HG02973 (cell line): ENCODE results near the gene FAM184A.
"Not testable (repeated sequence)": the region's sequence is repeated elsewhere in the genome, so short reads cannot be mapped to it uniquely, and the experiment has no call there.

ENCODE experiments used
- ATAC-seq: cut with Tn5 transposase; IDR thresholded peaks from one replicate; pipeline ENCODE4 v1.9.1; 2021; ENCODE audit warnings: moderate library complexity; ENCODE audit not compliant: unreplicated experiment

The FAM184A gene

GRCh38 chr6:119022796-119023195 lies 55.7 kb downstream of the FAM184A start:
- no peak for ATAC-seq

DNA sequence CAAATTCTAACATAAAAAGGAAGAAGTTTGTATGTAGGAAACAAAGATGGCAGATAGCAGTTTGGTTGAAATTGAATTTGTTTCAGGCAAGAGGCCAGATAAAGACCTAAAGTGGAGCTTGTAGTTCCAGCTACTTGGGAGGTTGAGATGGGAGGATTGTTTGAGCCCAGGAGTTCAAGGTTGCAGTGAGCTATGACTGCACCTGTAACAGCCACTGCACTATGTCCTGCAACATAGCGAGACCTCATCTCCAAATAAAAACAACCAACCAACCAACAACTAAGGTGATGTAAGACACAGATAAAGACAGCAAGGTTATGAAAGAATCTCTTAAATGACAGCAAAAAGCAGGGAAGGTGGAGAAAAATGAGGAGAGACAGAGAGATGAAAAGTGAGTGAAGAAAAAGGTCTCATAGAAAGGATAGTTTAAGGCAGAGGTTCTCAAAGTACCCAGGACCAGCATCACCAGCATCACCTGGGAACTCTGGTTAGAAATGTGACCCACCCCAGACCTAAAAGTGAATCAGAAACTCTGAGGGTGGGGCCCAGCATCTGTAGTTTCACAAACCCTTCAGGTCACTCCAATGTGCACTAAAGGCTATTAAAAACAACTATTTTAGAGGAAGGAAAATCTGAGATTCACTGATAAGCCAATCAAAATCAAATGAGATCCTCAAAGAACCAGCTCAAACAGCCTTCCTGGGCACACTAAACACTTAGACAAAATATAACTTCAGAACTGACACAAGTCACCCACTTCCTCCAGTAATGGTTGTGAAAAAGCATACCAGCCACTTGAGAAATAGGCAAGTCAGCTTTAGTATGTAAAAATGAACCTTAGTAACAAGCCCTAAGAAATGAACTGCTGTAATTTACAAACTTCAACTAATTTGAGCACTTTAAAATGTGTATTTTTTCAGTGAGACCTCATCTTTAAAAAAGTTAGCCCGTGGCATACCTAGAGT lies 57.6 kb downstream of the FAM184A start:
- ATAC-seq, result no peak

- not testable (repeated sequence) for ATAC-seq
Measured at GRCh38 chr6:119015165-119015564, 63.3 kb downstream of the FAM184A start.

- ATAC-seq, result no peak
Measured at GRCh38 chr6:119012521-119012920, 65.9 kb downstream of the FAM184A start.

- ATAC-seq, result not testable (repeated sequence)
Measured at GRCh38 chr6:119009266-119009665, 69.2 kb downstream of the FAM184A start.

GRCh38 chr6:119006974-119007373 lies 71.5 kb downstream of the FAM184A start:
- no peak for ATAC-seq

DNA sequence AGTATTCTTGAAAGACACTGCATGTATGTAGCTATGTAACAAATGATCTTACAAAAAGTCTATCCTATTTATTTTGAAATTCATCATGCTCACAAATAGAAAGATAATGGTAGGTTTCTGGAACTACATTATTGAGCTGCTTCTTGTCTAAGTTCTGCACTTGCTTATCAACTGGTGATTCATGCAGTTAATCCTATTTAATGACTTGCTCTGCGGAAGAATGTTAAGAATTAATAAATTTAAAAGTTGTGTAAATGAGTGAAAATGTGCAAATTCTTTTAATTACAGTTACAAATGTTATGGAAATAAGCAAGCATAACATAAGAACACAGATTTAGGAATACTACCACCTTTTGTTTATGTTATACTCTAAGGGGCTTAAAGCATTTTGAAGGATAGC lies 76.4 kb downstream of the FAM184A start:
- no peak for ATAC-seq

DNA sequence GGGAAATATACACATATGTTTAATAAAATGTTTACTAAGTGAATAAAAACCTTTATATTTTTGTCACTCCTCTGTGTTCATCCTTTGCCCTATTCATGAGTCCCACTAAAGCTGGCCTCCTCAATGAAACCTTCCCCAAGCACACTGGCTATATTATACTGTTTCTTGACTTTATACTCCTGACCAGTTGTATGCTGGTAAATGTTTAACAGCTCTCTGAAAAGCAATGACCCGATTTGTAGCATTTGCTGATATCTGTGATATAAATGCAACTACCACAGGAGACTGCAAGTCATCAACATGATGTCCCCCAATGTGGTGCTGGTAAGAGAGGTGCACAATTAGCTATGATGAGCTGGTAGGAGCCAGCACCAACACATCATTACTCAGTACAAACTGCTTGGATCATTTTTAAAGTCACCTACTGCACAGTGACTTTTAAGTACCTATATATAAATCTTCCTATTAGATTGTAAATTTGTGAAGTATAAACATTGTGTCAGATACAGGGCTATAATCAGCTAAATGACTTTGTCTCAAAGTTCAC lies 78.9 kb downstream of the FAM184A start:
- no peak for ATAC-seq

GRCh38 chr6:118997426-118997825 lies 81.0 kb downstream of the FAM184A start:
- ATAC-seq, result not testable (repeated sequence)

DNA sequence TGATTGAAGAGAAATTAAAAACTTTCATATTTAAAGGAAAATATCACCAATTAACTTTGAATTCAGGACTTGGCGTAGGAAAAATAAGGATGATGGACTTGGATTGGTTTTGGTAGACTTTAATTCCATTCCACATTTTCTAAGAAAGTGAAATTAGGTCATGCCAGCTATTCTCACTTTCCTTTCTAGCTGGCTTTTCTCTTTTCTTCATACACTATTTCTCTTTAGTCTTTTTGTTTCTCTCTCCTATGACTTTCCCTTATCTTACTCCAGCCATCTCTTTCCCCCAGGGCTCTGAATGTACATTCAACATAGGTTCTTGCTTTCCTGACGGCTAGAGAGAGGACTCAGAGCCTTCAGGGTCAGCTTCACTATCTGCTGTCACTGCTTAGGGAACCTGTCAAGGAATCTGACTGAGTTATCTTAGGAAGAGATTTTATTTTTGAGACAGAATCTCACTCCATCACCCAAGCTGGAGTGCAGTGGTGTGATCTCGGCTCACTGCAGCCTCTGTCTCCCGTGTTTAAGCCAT lies 82.1 kb downstream of the FAM184A start:
- no peak for ATAC-seq

DNA sequence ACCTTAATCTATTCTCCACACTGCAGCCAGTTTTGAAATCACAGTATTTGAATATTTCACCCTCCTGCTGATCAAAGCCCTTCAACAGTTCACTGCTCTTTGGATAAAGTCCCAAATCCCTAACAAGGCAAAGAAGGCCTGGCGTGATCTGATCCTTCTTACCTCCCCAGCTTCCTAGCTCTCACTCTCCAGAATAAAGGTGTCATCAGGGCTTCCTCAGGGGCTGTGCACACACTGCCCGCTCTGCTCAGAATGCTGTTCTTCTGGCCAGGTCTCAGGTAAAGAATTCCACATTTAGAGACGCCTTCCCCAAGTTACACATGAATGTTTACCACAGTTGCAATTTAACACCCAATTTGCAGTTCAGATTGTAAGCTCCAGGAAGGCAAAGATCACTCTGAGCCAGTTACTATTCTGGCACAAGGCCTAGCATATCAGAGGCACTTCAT lies 84.6 kb downstream of the FAM184A start:
- ATAC-seq, result no peak

DNA sequence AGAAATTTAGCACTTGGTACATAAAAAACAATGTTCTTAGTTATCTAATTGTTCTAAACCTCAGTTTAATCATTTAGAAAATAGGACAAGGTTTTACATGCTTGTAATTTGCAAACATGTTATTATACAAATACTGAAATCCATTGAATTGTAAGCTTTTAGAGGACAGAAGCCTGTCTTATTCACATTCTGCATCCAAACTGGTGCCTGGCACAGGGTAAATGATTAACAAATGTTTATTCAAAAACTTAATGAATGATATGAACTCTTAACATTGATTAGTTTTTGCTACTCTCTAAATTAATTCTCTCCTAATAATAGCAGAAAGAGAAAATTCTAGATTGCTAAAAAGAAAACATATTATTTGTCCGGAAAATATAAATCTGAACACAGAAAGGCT lies 85.1 kb downstream of the FAM184A start:
- ATAC-seq, result no peak

DNA sequence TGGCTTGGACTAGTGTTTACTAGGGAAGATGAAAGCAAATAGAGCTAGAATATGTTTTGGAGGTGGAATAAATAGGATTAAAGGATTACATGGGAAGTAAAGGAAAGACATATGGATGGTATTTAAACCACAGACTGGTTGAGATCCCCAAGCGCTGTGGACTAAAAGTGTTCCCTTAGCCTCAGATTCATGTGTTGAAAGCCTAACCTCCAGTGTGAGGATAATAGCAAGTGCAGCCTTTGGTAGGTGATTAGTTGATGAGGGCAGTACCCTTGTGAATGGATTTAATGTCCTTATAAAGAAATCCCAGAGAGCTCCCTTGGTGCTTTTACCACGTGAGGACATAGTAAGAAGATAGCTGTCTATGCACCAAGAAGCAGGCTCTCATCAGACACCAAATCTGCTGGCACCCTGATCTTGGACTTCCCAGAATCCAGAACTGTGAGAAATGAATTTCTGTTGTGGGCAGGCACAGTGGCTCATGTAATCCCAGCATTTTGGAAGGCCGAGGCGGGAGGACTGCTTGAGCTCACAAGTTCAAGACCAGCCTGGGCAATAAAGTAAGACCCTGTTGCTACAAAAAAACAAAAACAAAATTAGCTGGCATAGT lies 86.2 kb downstream of the FAM184A start:
- ATAC-seq, result no peak

DNA sequence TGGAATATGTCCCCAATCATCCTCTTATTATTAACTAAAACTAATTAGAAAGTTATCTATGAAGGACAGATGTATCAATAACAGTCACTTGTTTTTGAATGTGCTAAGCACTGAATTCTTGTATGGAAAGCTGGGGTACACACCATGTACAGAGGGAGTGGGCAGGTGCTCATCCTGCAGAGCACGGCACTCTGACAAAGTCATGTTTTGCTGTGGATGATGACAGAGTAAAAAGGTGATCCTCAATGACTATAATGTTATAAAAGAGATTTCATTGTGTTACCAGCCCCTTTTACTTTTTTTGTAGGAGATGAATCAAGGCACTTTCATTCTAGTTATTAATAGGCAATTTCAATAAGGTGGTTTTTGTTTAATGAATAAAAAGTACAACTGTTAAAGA lies 92.2 kb downstream of the FAM184A start:
- no peak for ATAC-seq

GRCh38 chr6:118985123-118985830 lies 93.2 kb downstream of the FAM184A start:
- no peak for ATAC-seq

GRCh38 chr6:118984342-118984741 lies 94.1 kb downstream of the FAM184A start:
- ATAC-seq, result no peak

DNA sequence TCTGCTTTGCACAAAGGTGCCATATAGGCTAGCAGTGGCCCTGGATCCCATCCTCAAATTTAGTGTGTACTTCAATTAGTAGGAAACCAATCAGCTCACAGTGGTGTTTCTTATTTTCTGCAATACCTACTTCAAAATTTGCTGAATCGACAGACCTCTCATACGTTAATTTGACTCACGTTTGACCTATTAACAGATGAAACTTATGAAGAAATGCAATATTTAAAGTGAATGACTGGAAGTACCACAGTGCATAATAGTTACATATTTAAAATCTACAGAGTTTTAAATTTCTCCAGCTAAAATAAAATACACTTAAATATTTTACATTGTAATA lies 95.9 kb downstream of the FAM184A start:
- no peak for ATAC-seq

DNA sequence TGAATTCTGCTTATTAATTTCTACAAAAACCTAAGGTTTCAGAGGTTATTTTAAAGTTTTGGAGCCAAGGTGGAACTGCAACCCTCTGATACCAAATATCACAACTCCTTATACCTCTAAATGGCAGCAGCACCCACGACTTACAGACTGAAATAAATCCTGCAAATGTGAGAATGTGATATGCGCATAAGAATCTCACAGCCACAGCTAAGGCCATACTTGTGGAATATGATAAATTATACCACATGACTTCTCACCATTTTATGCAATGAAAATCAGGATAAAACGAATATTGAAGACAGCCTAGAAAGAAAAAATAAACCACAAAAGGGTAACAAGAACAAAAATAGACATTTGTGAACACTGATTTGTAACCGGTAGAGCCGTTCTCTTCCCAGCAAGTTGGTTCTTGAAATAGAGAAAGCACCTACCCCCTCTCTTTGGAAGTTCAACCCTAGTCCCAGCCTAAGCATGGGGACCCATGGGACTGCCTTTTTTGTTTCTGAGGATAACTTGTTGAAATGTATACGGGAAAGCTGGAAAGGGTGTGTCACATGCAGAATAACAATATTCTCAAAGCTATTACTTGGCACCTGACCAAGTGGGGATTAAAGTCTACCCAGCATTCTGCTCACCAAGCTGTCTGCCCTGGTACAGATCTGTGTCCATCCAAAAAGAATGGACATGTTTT lies 96.4 kb downstream of the FAM184A start:
- ATAC-seq, result no peak

DNA sequence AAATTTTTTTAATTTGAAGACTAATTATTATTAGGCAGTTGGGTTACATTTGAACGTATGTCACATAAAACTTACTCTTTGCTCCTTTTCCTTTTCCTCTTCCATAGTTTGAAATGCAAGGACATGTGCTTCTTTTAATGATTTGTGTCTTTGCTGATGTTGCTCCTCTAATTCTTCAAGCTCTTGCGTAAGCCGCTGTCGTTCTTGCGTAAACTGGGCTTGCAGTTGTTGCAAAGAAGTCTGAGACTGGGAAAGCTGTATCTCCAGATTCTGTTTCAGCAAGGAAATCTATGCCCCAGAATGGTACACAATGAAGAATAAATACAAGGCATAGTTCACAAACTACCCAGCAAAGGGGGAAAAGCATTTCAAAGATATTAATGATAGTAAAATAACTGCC lies 98.4 kb downstream of the FAM184A start:
- no peak for ATAC-seq

- ATAC-seq, result no peak
Measured at GRCh38 chr6:118974790-118975189, 103.7 kb downstream of the FAM184A start.

DNA sequence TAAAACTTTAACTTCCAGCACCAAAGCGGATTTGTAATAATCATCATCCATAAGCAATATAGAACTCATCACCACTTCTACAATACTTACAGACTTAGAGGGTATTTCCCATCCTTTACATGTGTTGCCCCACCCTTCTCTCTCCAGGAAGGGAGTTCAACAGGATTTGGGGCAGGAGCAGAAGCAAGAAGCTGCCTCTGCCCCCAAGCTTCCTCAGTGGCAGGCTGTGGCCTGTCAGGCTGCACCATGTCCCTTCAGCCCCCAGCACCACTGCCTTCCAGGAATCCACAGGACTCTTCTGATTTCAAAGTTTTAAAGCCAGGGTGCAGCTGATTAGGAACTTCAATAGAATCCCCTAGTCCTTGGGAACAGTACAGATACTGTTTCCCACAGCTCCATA lies 106.8 kb downstream of the FAM184A start:
- ATAC-seq, result no peak
